Skeletal muscle cell (primary cell): Measurements from ENCODE around the gene CHST12.

Source experiments
- DNase-seq: peaks from one replicate; pipeline ENCODE4 v3.0.0-alpha.2; 2010; ENCODE audit warnings: low read depth
- H3K4me3 ChIP-seq: 2 replicates; pipeline ENCODE4 v1.5.1; 2011; ENCODE audit warnings: low read depth, mild to moderate bottlenecking, control low read depth, low read length, moderate library complexity

CHST12 gene

GRCh38 chr7:2492038-2492437, 88.6 kb downstream of the CHST12 start:
- no peak for DNase-seq
- no peak overlapping the region for H3K4me3 ChIP-seq

GRCh38 chr7:2493205-2494164, 90.1 kb downstream of the CHST12 start:
- no peak for DNase-seq
- no peak overlapping the region for H3K4me3 ChIP-seq

GRCh38 chr7:2494191-2495130, 91.0 kb downstream of the CHST12 start:
- no peak overlapping the region for H3K4me3 ChIP-seq
- DNase-seq: no peak

GRCh38 chr7:2495418-2496299, 92.2 kb downstream of the CHST12 start:
- no peak overlapping the region for H3K4me3 ChIP-seq
- no peak for DNase-seq

GRCh38 chr7:2496375-2496774, 93.0 kb downstream of the CHST12 start:
- H3K4me3 ChIP-seq: no peak overlapping the region
- no peak for DNase-seq

GRCh38 chr7:2497065-2497464, 93.7 kb downstream of the CHST12 start:
- H3K4me3 ChIP-seq: no peak overlapping the region
- no peak for DNase-seq

GRCh38 chr7:2497500-2498336, 94.3 kb downstream of the CHST12 start:
- DNase-seq: no peak
- H3K4me3 ChIP-seq: no peak overlapping the region
